ENCODE data around the gene NT5C3B. TPM values are rescaled to one million over a fixed set of nuclear protein-coding genes. Genes with fewer than 3 reads are reported as not detected.

The NT5C3B gene
- total and polyA plus RNA-seq, 2 donors (not counting 3 experiments of a cell fraction or from before 2014, with no cell fraction given) = 67.3 to 92.5 TPM

DNA sequence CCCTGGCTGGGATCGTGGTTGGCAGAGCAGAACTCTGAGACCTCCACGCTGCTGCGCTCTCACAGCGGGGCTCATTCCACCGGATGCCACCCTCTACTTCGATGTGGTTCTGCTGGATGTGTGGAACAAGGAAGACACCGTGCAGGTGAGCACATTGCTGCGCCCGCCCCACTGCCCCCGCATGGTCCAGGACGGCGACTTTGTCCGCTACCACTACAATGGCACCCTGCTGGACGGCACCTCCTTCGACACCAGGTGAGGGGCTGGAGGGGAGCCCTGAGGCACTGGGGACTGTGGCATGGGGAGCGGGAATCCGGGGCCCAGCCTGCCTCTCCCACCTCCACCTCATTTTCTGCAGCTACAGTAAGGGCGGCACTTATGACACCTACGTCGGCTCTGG lies 18.0 kb downstream of the NT5C3B start:
- peaks cover 0 to 24% of the 10 kb centered on the region in 2 experiments for H3K36me3 ChIP-seq (ENCODE audit: control insufficient read depth in 2 of 2, extremely low read depth in 1 of 2, insufficient read depth in 2 of 2, low read length in 2 of 2)
- no peak overlapping the region for H3K9ac ChIP-seq (replicated peaks; ENCODE audit: extremely low read depth, insufficient read depth, low read length)
- H3K27me3 ChIP-seq (ENCODE audit: control insufficient read depth in 2 of 2, insufficient read depth in 2 of 2, low read length in 2 of 2) = no peaks in the 10 kb centered on the region
- H3K9me3 ChIP-seq (replicated peaks; ENCODE audit: control insufficient read depth, insufficient read depth, low read length) = no peaks in the 10 kb centered on the region
- ChIA-PET POLR2A (no interaction called here), CTCF (no interaction called here)
- H4K20me1 ChIP-seq (replicated peaks; ENCODE audit: control insufficient read depth, extremely low read depth, insufficient read depth, low read length) = no peaks in the 10 kb centered on the region
- H3K79me2 ChIP-seq (ENCODE audit: control insufficient read depth, insufficient read depth, low read length) = peaks cover 24% of the 10 kb centered on the region
- H3K4me3 ChIP-seq (replicated peaks in 1 of 3; ENCODE audit: insufficient read depth in 1 of 3, low read depth in 1 of 3, low read length in 3 of 3) = no peak overlapping the region
- dilution Hi-C loops (cut with MboI; ENCODE audit: extremely low pct_ligation_motif_present, low sequenced_read_pairs) (no loop called here), intact Hi-C loops (cut with micrococcal nuclease) (no loop called here)
- no peak overlapping the region for H3K27ac ChIP-seq (ENCODE audit: insufficient read depth, low read depth, low read length)
- DNase-seq (ENCODE audit: low read depth, low spot score) = no peak
- no peak overlapping the region for H3K4me2 ChIP-seq (ENCODE audit: insufficient read depth, low read length)
- TF ChIP-seq GATA2 (IDR thresholded peaks at IDR 0.05; ENCODE audit: insufficient read depth, insufficient read length, low read depth, low read length) = no peak
- TF ChIP-seq FOS (IDR thresholded peaks at IDR 0.05; ENCODE audit: borderline replicate concordance, insufficient read depth, low read length) = no peak
- no peak for TF ChIP-seq JUN (IDR thresholded peaks at IDR 0.05; ENCODE audit: borderline replicate concordance, insufficient read depth, insufficient read length, low read depth)
- TF ChIP-seq POLR2A (IDR thresholded peaks at IDR 0.05; ENCODE audit: low read depth, low read length) = no peak
- no peak for TF ChIP-seq EZH2 (IDR thresholded peaks at IDR 0.05; ENCODE audit: borderline replicate concordance, low read depth, low read length, severe bottlenecking)
- TF ChIP-seq, protein P1, sequence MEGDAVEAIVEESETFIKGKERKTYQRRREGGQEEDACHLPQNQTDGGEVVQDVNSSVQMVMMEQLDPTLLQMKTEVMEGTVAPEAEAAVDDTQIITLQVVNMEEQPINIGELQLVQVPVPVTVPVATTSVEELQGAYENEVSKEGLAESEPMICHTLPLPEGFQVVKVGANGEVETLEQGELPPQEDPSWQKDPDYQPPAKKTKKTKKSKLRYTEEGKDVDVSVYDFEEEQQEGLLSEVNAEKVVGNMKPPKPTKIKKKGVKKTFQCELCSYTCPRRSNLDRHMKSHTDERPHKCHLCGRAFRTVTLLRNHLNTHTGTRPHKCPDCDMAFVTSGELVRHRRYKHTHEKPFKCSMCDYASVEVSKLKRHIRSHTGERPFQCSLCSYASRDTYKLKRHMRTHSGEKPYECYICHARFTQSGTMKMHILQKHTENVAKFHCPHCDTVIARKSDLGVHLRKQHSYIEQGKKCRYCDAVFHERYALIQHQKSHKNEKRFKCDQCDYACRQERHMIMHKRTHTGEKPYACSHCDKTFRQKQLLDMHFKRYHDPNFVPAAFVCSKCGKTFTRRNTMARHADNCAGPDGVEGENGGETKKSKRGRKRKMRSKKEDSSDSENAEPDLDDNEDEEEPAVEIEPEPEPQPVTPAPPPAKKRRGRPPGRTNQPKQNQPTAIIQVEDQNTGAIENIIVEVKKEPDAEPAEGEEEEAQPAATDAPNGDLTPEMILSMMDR (IDR thresholded peaks at IDR 0.05; ENCODE audit: extremely low read depth in 1 of 2, insufficient read depth in 1 of 2, low read depth in 1 of 2, low read length in 2 of 2) = no peak
- TF ChIP-seq MYC (IDR thresholded peaks at IDR 0.05; ENCODE audit: low read depth, low read length) = no peak
- TF ChIP-seq, protein P2, sequence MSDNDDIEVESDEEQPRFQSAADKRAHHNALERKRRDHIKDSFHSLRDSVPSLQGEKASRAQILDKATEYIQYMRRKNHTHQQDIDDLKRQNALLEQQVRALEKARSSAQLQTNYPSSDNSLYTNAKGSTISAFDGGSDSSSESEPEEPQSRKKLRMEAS (IDR thresholded peaks at IDR 0.05; ENCODE audit: insufficient read depth, insufficient read length) = no peak
- TF ChIP-seq POLR2AphosphoS5 (IDR thresholded peaks at IDR 0.05; ENCODE audit: insufficient read depth, low read depth, low read length) = no peak
- no TSS peak for BruUV-seq (replicated peaks)
- FAIRE-seq = no peak
- H3K4me1 ChIP-seq (ENCODE audit: control insufficient read depth, extremely low read depth, insufficient read depth, low read length) = peaks cover 13% of the 10 kb centered on the region
- H2AFZ ChIP-seq (ENCODE audit: low read depth, low read length) = no peak overlapping the region
- no peaks in the 10 kb centered on the region for H3K9me1 ChIP-seq (replicated peaks; ENCODE audit: control insufficient read depth, extremely low read depth, insufficient read depth, low read length)

Measured in endothelial cell of umbilical vein (primary cell).